ENCODE data around the gene MCMBP.
A peak's percentile ranks its signal among the peaks of the same experiment; 100 is the strongest.
"Not testable (repeated sequence)": the region's sequence is repeated elsewhere in the genome, so short reads cannot be mapped to it uniquely, and the experiment has no call there.

MCMBP gene

GRCh38 chr10:119872860-119873681 lies 428 bp upstream of the MCMBP start:
- peak; percentile 41 to 67 for DNase-seq

- no peak for DNase-seq
Measured at GRCh38 chr10:119871881-119872609, 598 bp downstream of the MCMBP start.

GRCh38 chr10:119869398-119869797 lies 3.2 kb downstream of the MCMBP start:
- DNase-seq = not testable (repeated sequence)

- no peak for DNase-seq
Measured at GRCh38 chr10:119867317-119867716, 5.3 kb downstream of the MCMBP start.

GRCh38 chr10:119865699-119866240 lies 6.9 kb downstream of the MCMBP start:
- no peak for DNase-seq

GRCh38 chr10:119863951-119864565 lies 8.6 kb downstream of the MCMBP start:
- DNase-seq = no peak

- DNase-seq = no peak
Measured at GRCh38 chr10:119862524-119862923, 10.1 kb downstream of the MCMBP start.

GRCh38 chr10:119860866-119861607 lies 11.6 kb downstream of the MCMBP start:
- DNase-seq = no peak

- peak in 1 of 2 experiments; percentile 7 for DNase-seq
Measured at GRCh38 chr10:119859420-119860258, 13.0 kb downstream of the MCMBP start.

GRCh38 chr10:119858063-119858462 lies 14.6 kb downstream of the MCMBP start:
- no peak for DNase-seq

GRCh38 chr10:119853574-119853973 lies 19.1 kb downstream of the MCMBP start:
- no peak for DNase-seq

- DNase-seq = no peak
Measured at GRCh38 chr10:119852822-119853221, 19.8 kb downstream of the MCMBP start.

GRCh38 chr10:119852277-119852676 lies 20.4 kb downstream of the MCMBP start:
- DNase-seq = no peak

- no peak for DNase-seq
Measured at GRCh38 chr10:119849944-119850343, 22.7 kb downstream of the MCMBP start.

GRCh38 chr10:119849031-119849789 lies 23.4 kb downstream of the MCMBP start:
- DNase-seq = no peak

GRCh38 chr10:119845656-119846055 lies 27.0 kb downstream of the MCMBP start:
- DNase-seq = no peak

- no peak for DNase-seq
Measured at GRCh38 chr10:119834188-119834587, 38.5 kb downstream of the MCMBP start.

GRCh38 chr10:119832951-119833350 lies 39.7 kb downstream of the MCMBP start:
- no peak for DNase-seq

GRCh38 chr10:119831656-119832055 lies 41.0 kb downstream of the MCMBP start:
- no peak for DNase-seq

GRCh38 chr10:119830851-119831250 lies 41.8 kb downstream of the MCMBP start:
- DNase-seq = no peak

- DNase-seq = no peak
Measured at GRCh38 chr10:119829429-119829828, 43.2 kb downstream of the MCMBP start.
